Liver (tissue), 9 donors: ENCODE data around the gene CPEB1. TPM values are rescaled to one million over a fixed set of nuclear protein-coding genes. Genes with fewer than 3 reads are reported as not detected.

Source experiments
- DNase-seq: peaks from one replicate; pipeline ENCODE4 v3.0.0-alpha.2; 2017; ENCODE audit warnings: low spot score
- H3K27ac ChIP-seq, 2 donors: one replicate each; pipeline ENCODE4 v1.7.0; 2013; ENCODE audit warnings: inconsistent platforms in 2 of 2, low read length in 2 of 2, control low read depth in 1 of 2, low read depth in 1 of 2, mild to moderate bottlenecking in 1 of 2
- H3K27me3 ChIP-seq, 4 donors: one replicate each; pipeline versions ENCODE4 v1.6.1 to v1.7.0; 2013; ENCODE audit warnings: low read length in 3 of 4, inconsistent platforms in 1 of 4, mild to moderate bottlenecking in 1 of 4, moderate library complexity in 1 of 4; ENCODE audit not compliant: control insufficient read depth in 4 of 4, insufficient read depth in 4 of 4
- H3K36me3 ChIP-seq, 4 donors: one replicate each; pipeline versions ENCODE4 v1.6.1 to v1.7.0; 2013; ENCODE audit warnings: low read length in 3 of 4, mild to moderate bottlenecking in 3 of 4, low read depth in 1 of 4, moderate library complexity in 1 of 4; ENCODE audit not compliant: control insufficient read depth in 4 of 4, insufficient read depth in 3 of 4
- H3K4me1 ChIP-seq, 4 donors: one replicate each; pipeline versions ENCODE4 v1.6.1 to v1.7.0; 2013; ENCODE audit warnings: low read length in 3 of 4, mild to moderate bottlenecking in 3 of 4, moderate library complexity in 1 of 4; ENCODE audit not compliant: control insufficient read depth in 4 of 4, insufficient read depth in 4 of 4
- H3K4me3 ChIP-seq, 3 donors: one replicate each; pipeline versions ENCODE4 v1.6.1 to v1.7.0; 2013; ENCODE audit warnings: low read length in 3 of 3, control low read depth in 1 of 3, low read depth in 1 of 3, mild to moderate bottlenecking in 1 of 3
- H3K9ac ChIP-seq, 2 donors: one replicate each; pipeline ENCODE4 v1.7.0; 2013; ENCODE audit warnings: low read length in 2 of 2, mild to moderate bottlenecking in 2 of 2, moderate library complexity in 2 of 2, control low read depth in 1 of 2, low read depth in 1 of 2
- H3K9me3 ChIP-seq, 4 donors: one replicate each; pipeline versions ENCODE4 v1.6.1 to v1.7.0; 2013; ENCODE audit warnings: low read length in 3 of 4; ENCODE audit not compliant: control insufficient read depth in 4 of 4
- ATF3 ChIP-seq: IDR thresholded peaks from 2 replicates; pipeline ENCODE4 v1.6.1; 2016; ENCODE audit warnings: antibody characterized with exemption
- CTCF ChIP-seq: fragments of 150-350 bp; IDR thresholded peaks from 2 replicates; pipeline ENCODE4 v1.5.1; 2017; ENCODE audit warnings: improper control_type of control experiment, low read depth, low read length; ENCODE audit not compliant: missing input control
- EGR1 ChIP-seq, 2 donors: IDR thresholded peaks; 2 replicates each; pipeline ENCODE4 v1.6.1; 2016 to 2018; ENCODE audit warnings: antibody characterized with exemption in 2 of 2, low read depth in 2 of 2
- FOXA1 ChIP-seq: IDR thresholded peaks from 2 replicates; pipeline ENCODE4 v1.6.1; 2016; ENCODE audit warnings: antibody characterized with exemption
- FOXA2 ChIP-seq: IDR thresholded peaks from 2 replicates; pipeline ENCODE4 v1.6.1; 2016; ENCODE audit warnings: antibody characterized with exemption
- GABPA ChIP-seq, 2 donors: IDR thresholded peaks in 1 of 2; conservative IDR thresholded peaks in 1 of 2; 2 replicates each; pipeline ENCODE4 v1.6.1; 2016; ENCODE audit warnings: antibody characterized with exemption in 2 of 2, mild to moderate bottlenecking in 1 of 2, moderate library complexity in 1 of 2
- HNF4A ChIP-seq, 2 donors: conservative IDR thresholded peaks; 2 replicates each; pipeline ENCODE4 v1.6.1; 2016; ENCODE audit warnings: antibody characterized with exemption in 2 of 2, mild to moderate bottlenecking in 2 of 2
- HNF4G ChIP-seq: IDR thresholded peaks from 2 replicates; pipeline ENCODE4 v1.6.1; 2016; ENCODE audit warnings: antibody characterized with exemption
- JUND ChIP-seq, 2 donors: IDR thresholded peaks; 2 replicates each; pipeline ENCODE4 v1.6.1; 2016; ENCODE audit warnings: antibody characterized with exemption in 2 of 2
- MAX ChIP-seq: IDR thresholded peaks from 2 replicates; pipeline ENCODE4 v1.6.1; 2016; ENCODE audit warnings: antibody characterized with exemption
- RAD21 ChIP-seq, 2 donors: IDR thresholded peaks; 2 replicates each; pipeline ENCODE4 v1.6.1; 2016; ENCODE audit warnings: antibody characterized with exemption in 2 of 2, mild to moderate bottlenecking in 2 of 2
- REST ChIP-seq: IDR thresholded peaks from 2 replicates; pipeline ENCODE4 v1.6.1; 2016; ENCODE audit warnings: antibody characterized with exemption, mild to moderate bottlenecking
- RXRA ChIP-seq, 2 donors: IDR thresholded peaks; 2 replicates each; pipeline ENCODE4 v1.6.1; 2017 to 2018; ENCODE audit warnings: antibody characterized with exemption in 2 of 2, mild to moderate bottlenecking in 1 of 2
- SP1 ChIP-seq: IDR thresholded peaks from 2 replicates; pipeline ENCODE4 v1.6.1; 2018; ENCODE audit warnings: antibody characterized with exemption, mild to moderate bottlenecking
- TAF1 ChIP-seq: conservative IDR thresholded peaks from 2 replicates; pipeline ENCODE4 v1.6.1; 2016; ENCODE audit warnings: antibody characterized with exemption, mild to moderate bottlenecking
- YY1 ChIP-seq: IDR thresholded peaks from 2 replicates; pipeline ENCODE4 v1.6.1; 2016; ENCODE audit warnings: antibody characterized with exemption, mild to moderate bottlenecking
- WGBS: extraction: QIAGEN DNeasy Blood & Tissue Kit; methylation state at CpG from one replicate; pipeline ENCODE4 v1.1.7; 2013; 5-methylcytosine and 5-hydroxymethylcytosine counted together
- polyA plus RNA-seq, 2 donors: library from polyadenylated mRNA; stranded (reverse) in 1 of 2; unstranded in 1 of 2; fragments of 200-250 nt in 1 of 2; fragments of >200 nt in 1 of 2; fragmentation: Nextera tagmentation in 1 of 2; extraction: Ambion mirVana in 1 of 2; gene quantifications; one replicate each; pipeline versions ENCODE4 v1.2.1 to v1.2.3, GENCODE V29; 2013 to 2015
- total RNA-seq, 2 donors: library from RNA; depleted of rRNA; stranded (reverse); fragments of >200 nt; gene quantifications; one replicate each; pipeline ENCODE4 v1.2.3, GENCODE V29; 2014
- donor health status: healthy.
- donor health status: healthy.
- donor health status: healthy.
- donor health status: healthy.
- donor health status: healthy.

The CPEB1 gene
- total and polyA plus RNA-seq, 4 donors: under 0.01 to 0.14 (median 0.05) TPM; not detected in 1

GRCh38 chr15:82595203-82595602, 52.0 kb downstream of the CPEB1 start:
- WGBS: 82% methylated on average over 3 of the region's 3 CpGs

GRCh38 chr15:82587805-82588204, 59.4 kb downstream of the CPEB1 start:
- Histone ChIP-seq H3K4me1 (no peaks in the 10 kb centered on the region), H3K9me3 (no peaks in the 10 kb centered on the region), H3K4me3 (no peak overlapping the region), H3K36me3 (no peaks in the 10 kb centered on the region), H3K9ac (no peak overlapping the region), H3K27me3 (peaks cover 0 to 3% (median 0%) of the 10 kb centered on the region in 4 donors), H3K27ac (no peak overlapping the region)
- 62% methylated on average over 4 of the region's 4 CpGs for WGBS
- no peak for DNase-seq
- TF ChIP-seq SP1 (no peak), CTCF (no peak), TAF1 (no peak), EGR1 (IDR thresholded peaks at IDR 0.05; ENCODE audit: low read depth in 2 of 2) (no peak), ATF3 (no peak), HNF4A (conservative IDR thresholded peaks at IDR 0.05) (no peak), REST (no peak)

More at GRCh38 chr15:82595203-82595602, 52.0 kb downstream of the CPEB1 start:
- Histone ChIP-seq H3K27me3 (peaks cover 0 to 3% (median 0%) of the 10 kb centered on the region in 4 donors), H3K4me1 (no peaks in the 10 kb centered on the region), H3K9me3 (no peaks in the 10 kb centered on the region), H3K36me3 (no peaks in the 10 kb centered on the region), H3K4me3 (no peak overlapping the region), H3K9ac (no peak overlapping the region), H3K27ac (no peak overlapping the region)
- TF ChIP-seq RAD21 (IDR thresholded peaks at IDR 0.05) (no peak), SP1 (no peak), EGR1 (IDR thresholded peaks at IDR 0.05; ENCODE audit: low read depth in 2 of 2) (no peak), YY1 (no peak), TAF1 (no peak), MAX (no peak), FOXA2 (no peak), GABPA (IDR thresholded peaks at IDR 0.05 in 1 of 2, conservative IDR thresholded peaks at IDR 0.05 in 1 of 2) (no peak), RXRA (IDR thresholded peaks at IDR 0.05) (no peak), FOXA1 (no peak), JUND (IDR thresholded peaks at IDR 0.05) (no peak), HNF4A (conservative IDR thresholded peaks at IDR 0.05) (no peak), CTCF (no peak), HNF4G (no peak), REST (no peak)
- DNase-seq: no peak
